Measurements from ENCODE around the gene FAM149A. TPM values are rescaled to one million over a fixed set of nuclear protein-coding genes. Genes with fewer than 3 reads are reported as not detected.

Gene FAM149A
- polyA plus RNA-seq, 1 donor from 2014 or later: 9.1 TPM

DNA sequence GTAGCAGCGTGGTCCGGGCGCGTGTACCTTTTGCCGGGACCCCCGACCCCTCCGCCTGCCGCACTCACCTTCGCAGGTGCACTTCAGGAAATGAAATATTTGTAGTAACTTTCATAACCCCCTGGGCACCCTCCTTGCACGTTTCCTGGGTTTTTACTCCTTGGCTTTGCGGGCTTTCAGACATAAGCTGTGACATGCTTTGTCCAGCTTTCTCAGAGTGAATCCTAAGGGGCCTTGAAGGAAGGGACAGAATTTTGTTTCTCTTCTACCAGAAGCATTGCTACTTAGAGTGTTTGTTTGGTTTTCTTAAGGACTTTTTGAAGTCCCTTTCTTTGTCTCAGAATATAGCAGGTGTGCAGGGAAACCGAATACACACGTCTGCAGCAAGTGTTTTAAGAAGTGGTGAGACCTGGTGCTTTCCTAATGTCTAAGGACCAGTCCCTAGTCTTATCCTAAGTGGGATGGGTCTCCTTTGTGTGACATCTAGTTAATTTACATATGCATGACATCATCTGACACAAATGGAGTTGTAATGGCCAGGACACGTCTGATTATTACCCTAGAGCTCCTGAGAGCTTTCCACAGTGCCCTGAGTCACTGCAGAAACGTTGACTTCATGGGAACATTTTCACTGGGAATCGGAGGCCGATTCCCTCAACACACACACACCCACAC lies 1.3 kb downstream of the FAM149A start:
- Histone ChIP-seq H3K9me2 (ENCODE audit: insufficient read depth, low read length) (no peaks in the 10 kb centered on the region), H3K4me3 (ENCODE audit: low read length) (peak overlapping the region; percentile 61), H3K27ac (ENCODE audit: low read length) (no peak overlapping the region), H3K9ac (ENCODE audit: low read length) (no peak overlapping the region), H3K9me3 (ENCODE audit: low read length) (no peaks in the 10 kb centered on the region), H3K4me2 (ENCODE audit: low read length) (no peak overlapping the region), H3F3A (ENCODE audit: insufficient read depth, low read length, poor library complexity, severe bottlenecking) (no peaks in the 10 kb centered on the region), H3K36me3 (ENCODE audit: insufficient read depth, low read length) (no peaks in the 10 kb centered on the region), H2AFZ (ENCODE audit: low read depth, low read length) (no peak overlapping the region), H4K20me1 (ENCODE audit: insufficient read depth) (no peaks in the 10 kb centered on the region), H3K27me3 (ENCODE audit: insufficient read depth, low read depth, low read length) (peaks cover 36% of the 10 kb centered on the region), H3K79me2 (replicated peaks; ENCODE audit: insufficient read depth, low read length) (no peaks in the 10 kb centered on the region)
- TF ChIP-seq TAF1 (IDR thresholded peaks at IDR 0.05; ENCODE audit: low read depth) (no peak), POLR2AphosphoS5 (IDR thresholded peaks at IDR 0.05) (no peak), SMC3 (conservative IDR thresholded peaks at IDR 0.05; ENCODE audit: poor library complexity) (no peak), REST (IDR thresholded peaks at IDR 0.05; ENCODE audit: borderline replicate concordance) (no peak), MXI1 (conservative IDR thresholded peaks at IDR 0.05; ENCODE audit: poor library complexity, severe bottlenecking) (no peak), EZH2 (IDR thresholded peaks at IDR 0.05; ENCODE audit: borderline replicate concordance, insufficient read depth, low read length, poor library complexity, severe bottlenecking) (no peak), EP300 (conservative IDR thresholded peaks at IDR 0.05; ENCODE audit: poor library complexity, severe bottlenecking) (no peak), RAD21 (conservative IDR thresholded peaks at IDR 0.05) (no peak)
- TF ChIP-seq, protein P1, sequence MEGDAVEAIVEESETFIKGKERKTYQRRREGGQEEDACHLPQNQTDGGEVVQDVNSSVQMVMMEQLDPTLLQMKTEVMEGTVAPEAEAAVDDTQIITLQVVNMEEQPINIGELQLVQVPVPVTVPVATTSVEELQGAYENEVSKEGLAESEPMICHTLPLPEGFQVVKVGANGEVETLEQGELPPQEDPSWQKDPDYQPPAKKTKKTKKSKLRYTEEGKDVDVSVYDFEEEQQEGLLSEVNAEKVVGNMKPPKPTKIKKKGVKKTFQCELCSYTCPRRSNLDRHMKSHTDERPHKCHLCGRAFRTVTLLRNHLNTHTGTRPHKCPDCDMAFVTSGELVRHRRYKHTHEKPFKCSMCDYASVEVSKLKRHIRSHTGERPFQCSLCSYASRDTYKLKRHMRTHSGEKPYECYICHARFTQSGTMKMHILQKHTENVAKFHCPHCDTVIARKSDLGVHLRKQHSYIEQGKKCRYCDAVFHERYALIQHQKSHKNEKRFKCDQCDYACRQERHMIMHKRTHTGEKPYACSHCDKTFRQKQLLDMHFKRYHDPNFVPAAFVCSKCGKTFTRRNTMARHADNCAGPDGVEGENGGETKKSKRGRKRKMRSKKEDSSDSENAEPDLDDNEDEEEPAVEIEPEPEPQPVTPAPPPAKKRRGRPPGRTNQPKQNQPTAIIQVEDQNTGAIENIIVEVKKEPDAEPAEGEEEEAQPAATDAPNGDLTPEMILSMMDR (IDR thresholded peaks at IDR 0.05; ENCODE audit: poor library complexity, severe bottlenecking): no peak

DNA sequence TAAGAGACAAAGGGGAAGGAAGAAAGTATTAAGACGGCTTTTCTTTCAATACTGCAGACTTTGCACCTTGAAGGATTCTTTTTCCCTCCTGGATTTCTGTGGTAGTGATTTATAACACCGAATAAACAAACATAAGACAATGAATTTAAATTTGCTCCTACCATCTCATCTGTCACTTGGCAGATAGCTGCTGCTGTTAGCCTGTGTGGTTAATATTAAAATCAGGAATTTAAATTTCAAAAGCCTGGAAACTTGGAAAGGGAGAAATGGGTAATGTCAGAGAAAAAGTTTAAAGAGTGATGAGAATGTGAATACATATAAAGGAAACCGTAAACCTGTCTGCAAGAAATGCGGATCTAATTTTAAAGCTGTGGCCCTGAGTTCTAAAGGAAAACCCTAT lies 3.4 kb downstream of the FAM149A start:
- H3K27ac ChIP-seq (ENCODE audit: low read length): no peak overlapping the region
- H3K4me3 ChIP-seq (ENCODE audit: low read length): no peak overlapping the region
- H3K27me3 ChIP-seq (ENCODE audit: insufficient read depth, low read depth, low read length): peaks cover 36% of the 10 kb centered on the region
- H3K36me3 ChIP-seq (ENCODE audit: insufficient read depth, low read length): no peaks in the 10 kb centered on the region
- no peaks in the 10 kb centered on the region for H3K9me2 ChIP-seq (ENCODE audit: insufficient read depth, low read length)
- H3K4me2 ChIP-seq (ENCODE audit: low read length): no peak overlapping the region
- H2AFZ ChIP-seq (ENCODE audit: low read depth, low read length): no peak overlapping the region
- no peaks in the 10 kb centered on the region for H3K9me3 ChIP-seq (ENCODE audit: low read length)
- H3K9ac ChIP-seq (ENCODE audit: low read length): no peak overlapping the region
- no peaks in the 10 kb centered on the region for H4K20me1 ChIP-seq (ENCODE audit: insufficient read depth)
- TF ChIP-seq REST (IDR thresholded peaks at IDR 0.05; ENCODE audit: borderline replicate concordance) (no peak), POLR2AphosphoS5 (IDR thresholded peaks at IDR 0.05) (no peak), EP300 (conservative IDR thresholded peaks at IDR 0.05; ENCODE audit: poor library complexity, severe bottlenecking) (no peak), EZH2 (IDR thresholded peaks at IDR 0.05; ENCODE audit: borderline replicate concordance, insufficient read depth, low read length, poor library complexity, severe bottlenecking) (no peak), MXI1 (conservative IDR thresholded peaks at IDR 0.05; ENCODE audit: poor library complexity, severe bottlenecking) (no peak), SMC3 (conservative IDR thresholded peaks at IDR 0.05; ENCODE audit: poor library complexity) (no peak)
- TF ChIP-seq, protein P1 (IDR thresholded peaks at IDR 0.05; ENCODE audit: poor library complexity, severe bottlenecking): no peak
- H3F3A ChIP-seq (ENCODE audit: insufficient read depth, low read length, poor library complexity, severe bottlenecking): no peaks in the 10 kb centered on the region
- H3K79me2 ChIP-seq (replicated peaks; ENCODE audit: insufficient read depth, low read length): no peaks in the 10 kb centered on the region
